HepG2 (cell line): Measurements from ENCODE around the gene IGIP. TPM values are rescaled to one million over a fixed set of nuclear protein-coding genes. Genes with fewer than 3 reads are reported as not detected.

Source experiments
- ARNTL ChIP-seq: sonication (generic); formaldehyde crosslinking; IDR thresholded peaks from 2 replicates; pipeline ENCODE4 v1.4.0; 2020; ENCODE audit warnings: mild to moderate bottlenecking, missing genetic modification reagents
- CHD4 ChIP-seq: fragments of 200-600 bp; sonication (generic); IDR thresholded peaks from 2 replicates; pipeline ENCODE4 v1.7.0; 2017; ENCODE audit warnings: mild to moderate bottlenecking, low read length, borderline replicate concordance
- EED ChIP-seq: sonication (generic); formaldehyde crosslinking; IDR thresholded peaks from 2 replicates; pipeline ENCODE4 v1.5.0; 2020; ENCODE audit warnings: mild to moderate bottlenecking, missing genetic modification reagents
- FOXK1 ChIP-seq: sonication (generic); formaldehyde crosslinking; IDR thresholded peaks from 2 replicates; pipeline ENCODE4 v1.4.0; 2020; ENCODE audit warnings: low read depth, missing genetic modification reagents, borderline replicate concordance
- GPN1 ChIP-seq: sonication (generic); formaldehyde crosslinking; IDR thresholded peaks from 2 replicates; pipeline ENCODE4 v1.5.1; 2020; ENCODE audit warnings: missing genetic modification reagents, borderline replicate concordance
- RFX1 ChIP-seq: fragments of 450-650 bp; IDR thresholded peaks from 2 replicates; pipeline ENCODE4 v1.6.1; 2017
- THAP11 ChIP-seq: IDR thresholded peaks from 2 replicates; pipeline ENCODE4 v1.6.1; 2016; ENCODE audit warnings: missing biosample characterization, missing genetic modification reagents
- ZBTB1 ChIP-seq: sonication (generic); formaldehyde crosslinking; IDR thresholded peaks from 2 replicates; pipeline ENCODE4 v1.4.0; 2020; ENCODE audit warnings: missing genetic modification reagents, borderline replicate concordance
- ZNF138 ChIP-seq: sonication (generic); formaldehyde crosslinking; IDR thresholded peaks from 2 replicates; pipeline ENCODE4 v1.5.0; 2020; ENCODE audit warnings: mild to moderate bottlenecking, low read depth, missing genetic modification reagents
- ZNF251 ChIP-seq: sonication (generic); formaldehyde crosslinking; IDR thresholded peaks from 2 replicates; pipeline ENCODE4 v1.9.0; 2021; ENCODE audit warnings: mild to moderate bottlenecking, missing genetic modification reagents
- ZNF253 ChIP-seq: sonication (generic); formaldehyde crosslinking; IDR thresholded peaks from 2 replicates; pipeline ENCODE4 v1.8.0; 2022; ENCODE audit warnings: mild to moderate bottlenecking, missing genetic modification reagents, borderline replicate concordance
- ZNF318 ChIP-seq: sonication (generic); formaldehyde crosslinking; IDR thresholded peaks from 2 replicates; pipeline ENCODE4 v1.4.0; 2020; ENCODE audit warnings: mild to moderate bottlenecking, missing genetic modification reagents
- ZNF335 ChIP-seq: sonication (generic); formaldehyde crosslinking; IDR thresholded peaks from 2 replicates; pipeline ENCODE4 v1.4.0; 2020; ENCODE audit warnings: missing genetic modification reagents
- ZNF354B ChIP-seq: sonication (generic); formaldehyde crosslinking; IDR thresholded peaks from 2 replicates; pipeline ENCODE4 v1.8.0; 2022; ENCODE audit warnings: mild to moderate bottlenecking, missing genetic modification reagents
- ZNF550 ChIP-seq: sonication (generic); formaldehyde crosslinking; IDR thresholded peaks from 2 replicates; pipeline ENCODE4 v1.4.0; 2020; ENCODE audit warnings: mild to moderate bottlenecking, missing genetic modification reagents, borderline replicate concordance
- polyA plus RNA-seq, 8 experiments: library from polyadenylated mRNA; depleted of rRNA in 3 of 8; stranded (reverse) in 7 of 8; unstranded in 1 of 8; fragments of >200 nt; fragmentation: Illumina TruSeq in 4 of 8; extraction: Trizol in 4 of 8; gene quantifications; 2 replicates each; pipeline versions ENCODE4 v1.2.1 to v1.2.3, GENCODE V29; 2011 to 2016; ENCODE audit warnings: low read depth in 4 of 8, missing spikeins in 1 of 8, mixed read lengths in 1 of 8; ENCODE audit not compliant: insufficient read depth in 1 of 8
- total RNA-seq, 5 experiments: library from RNA; depleted of rRNA; stranded (reverse); fragments of >200 nt; fragmentation: Illumina TruSeq; extraction: Trizol; gene quantifications; 2 replicates each; pipeline ENCODE4 v1.2.3, GENCODE V29; 2016; ENCODE audit warnings: low read depth in 1 of 5
- TF ChIP-seq, protein P1 (sequence below): sonication (generic); formaldehyde crosslinking; conservative IDR thresholded peaks from 2 replicates; pipeline ENCODE4 v1.4.0; 2020; ENCODE audit warnings: missing genetic modification reagents
- TF ChIP-seq, protein P2 (sequence below): sonication (generic); formaldehyde crosslinking; IDR thresholded peaks from 2 replicates; pipeline ENCODE4 v1.4.0; 2020; ENCODE audit warnings: mild to moderate bottlenecking, missing genetic modification reagents

IGIP gene
- total and polyA plus RNA-seq, 2 of the 13 experiments (the other 11 are each of a cell fraction or from before 2014, with no cell fraction given), result 1.7 to 2.1 TPM

GRCh38 chr5:140172483-140172882, 46.7 kb downstream of the IGIP start (continued):
- TF ChIP-seq GPN1 (CRISPR knock-in tag) (no peak), FOXK1 (CRISPR knock-in tag) (no peak), ARNTL (CRISPR knock-in tag) (no peak), ZNF318 (CRISPR knock-in tag) (no peak), RFX1 (no peak), ZNF138 (CRISPR knock-in tag) (no peak), EED (CRISPR knock-in tag) (no peak), ZNF550 (CRISPR knock-in tag) (no peak), ZNF251 (CRISPR knock-in tag) (no peak), ZBTB1 (CRISPR knock-in tag) (no peak), CHD4 (no peak), ZNF354B (CRISPR knock-in tag) (no peak), ZNF253 (no peak), THAP11 (no peak), ZNF335 (CRISPR knock-in tag) (no peak)
- TF ChIP-seq, protein P1, sequence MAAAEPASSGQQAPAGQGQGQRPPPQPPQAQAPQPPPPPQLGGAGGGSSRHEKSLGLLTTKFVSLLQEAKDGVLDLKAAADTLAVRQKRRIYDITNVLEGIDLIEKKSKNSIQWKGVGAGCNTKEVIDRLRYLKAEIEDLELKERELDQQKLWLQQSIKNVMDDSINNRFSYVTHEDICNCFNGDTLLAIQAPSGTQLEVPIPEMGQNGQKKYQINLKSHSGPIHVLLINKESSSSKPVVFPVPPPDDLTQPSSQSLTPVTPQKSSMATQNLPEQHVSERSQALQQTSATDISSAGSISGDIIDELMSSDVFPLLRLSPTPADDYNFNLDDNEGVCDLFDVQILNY (CRISPR knock-in tag), result no peak
- TF ChIP-seq, protein P2, sequence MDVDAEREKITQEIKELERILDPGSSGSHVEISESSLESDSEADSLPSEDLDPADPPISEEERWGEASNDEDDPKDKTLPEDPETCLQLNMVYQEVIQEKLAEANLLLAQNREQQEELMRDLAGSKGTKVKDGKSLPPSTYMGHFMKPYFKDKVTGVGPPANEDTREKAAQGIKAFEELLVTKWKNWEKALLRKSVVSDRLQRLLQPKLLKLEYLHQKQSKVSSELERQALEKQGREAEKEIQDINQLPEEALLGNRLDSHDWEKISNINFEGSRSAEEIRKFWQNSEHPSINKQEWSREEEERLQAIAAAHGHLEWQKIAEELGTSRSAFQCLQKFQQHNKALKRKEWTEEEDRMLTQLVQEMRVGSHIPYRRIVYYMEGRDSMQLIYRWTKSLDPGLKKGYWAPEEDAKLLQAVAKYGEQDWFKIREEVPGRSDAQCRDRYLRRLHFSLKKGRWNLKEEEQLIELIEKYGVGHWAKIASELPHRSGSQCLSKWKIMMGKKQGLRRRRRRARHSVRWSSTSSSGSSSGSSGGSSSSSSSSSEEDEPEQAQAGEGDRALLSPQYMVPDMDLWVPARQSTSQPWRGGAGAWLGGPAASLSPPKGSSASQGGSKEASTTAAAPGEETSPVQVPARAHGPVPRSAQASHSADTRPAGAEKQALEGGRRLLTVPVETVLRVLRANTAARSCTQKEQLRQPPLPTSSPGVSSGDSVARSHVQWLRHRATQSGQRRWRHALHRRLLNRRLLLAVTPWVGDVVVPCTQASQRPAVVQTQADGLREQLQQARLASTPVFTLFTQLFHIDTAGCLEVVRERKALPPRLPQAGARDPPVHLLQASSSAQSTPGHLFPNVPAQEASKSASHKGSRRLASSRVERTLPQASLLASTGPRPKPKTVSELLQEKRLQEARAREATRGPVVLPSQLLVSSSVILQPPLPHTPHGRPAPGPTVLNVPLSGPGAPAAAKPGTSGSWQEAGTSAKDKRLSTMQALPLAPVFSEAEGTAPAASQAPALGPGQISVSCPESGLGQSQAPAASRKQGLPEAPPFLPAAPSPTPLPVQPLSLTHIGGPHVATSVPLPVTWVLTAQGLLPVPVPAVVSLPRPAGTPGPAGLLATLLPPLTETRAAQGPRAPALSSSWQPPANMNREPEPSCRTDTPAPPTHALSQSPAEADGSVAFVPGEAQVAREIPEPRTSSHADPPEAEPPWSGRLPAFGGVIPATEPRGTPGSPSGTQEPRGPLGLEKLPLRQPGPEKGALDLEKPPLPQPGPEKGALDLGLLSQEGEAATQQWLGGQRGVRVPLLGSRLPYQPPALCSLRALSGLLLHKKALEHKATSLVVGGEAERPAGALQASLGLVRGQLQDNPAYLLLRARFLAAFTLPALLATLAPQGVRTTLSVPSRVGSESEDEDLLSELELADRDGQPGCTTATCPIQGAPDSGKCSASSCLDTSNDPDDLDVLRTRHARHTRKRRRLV (CRISPR knock-in tag), result no peak
